CD4-positive, alpha-beta T cell treated with Interleukin-15 for 4 hours (primary cell): ENCODE data around the gene RAPGEF5.

Experiments used
- DNase-seq: peaks from one replicate; pipeline ENCODE4 v3.0.0-alpha.2; 2020; ENCODE audit warnings: low spot score

The RAPGEF5 gene

GRCh38 chr7:22187691-22188348 lies 169.1 kb downstream of the RAPGEF5 start:
- no peak for DNase-seq

DNA sequence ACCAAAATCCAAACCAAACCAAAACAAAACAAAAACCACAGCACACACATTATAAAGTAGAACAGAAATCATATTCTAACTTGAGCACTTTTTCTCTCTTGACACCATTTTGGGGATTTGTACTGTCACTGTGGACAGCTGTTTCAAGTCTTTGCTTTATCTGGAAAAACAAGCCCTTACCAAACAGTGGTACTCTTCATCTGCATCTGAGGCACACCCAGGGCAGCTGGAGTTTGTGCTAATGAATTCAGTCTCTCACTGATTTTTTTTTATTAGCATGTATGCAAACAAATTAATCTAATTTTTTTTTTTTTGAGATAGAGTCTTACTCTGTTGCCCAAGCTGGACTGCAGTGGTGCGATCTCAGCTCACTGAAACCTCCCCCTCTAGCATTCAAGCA lies 171.4 kb downstream of the RAPGEF5 start:
- no peak for DNase-seq

DNA sequence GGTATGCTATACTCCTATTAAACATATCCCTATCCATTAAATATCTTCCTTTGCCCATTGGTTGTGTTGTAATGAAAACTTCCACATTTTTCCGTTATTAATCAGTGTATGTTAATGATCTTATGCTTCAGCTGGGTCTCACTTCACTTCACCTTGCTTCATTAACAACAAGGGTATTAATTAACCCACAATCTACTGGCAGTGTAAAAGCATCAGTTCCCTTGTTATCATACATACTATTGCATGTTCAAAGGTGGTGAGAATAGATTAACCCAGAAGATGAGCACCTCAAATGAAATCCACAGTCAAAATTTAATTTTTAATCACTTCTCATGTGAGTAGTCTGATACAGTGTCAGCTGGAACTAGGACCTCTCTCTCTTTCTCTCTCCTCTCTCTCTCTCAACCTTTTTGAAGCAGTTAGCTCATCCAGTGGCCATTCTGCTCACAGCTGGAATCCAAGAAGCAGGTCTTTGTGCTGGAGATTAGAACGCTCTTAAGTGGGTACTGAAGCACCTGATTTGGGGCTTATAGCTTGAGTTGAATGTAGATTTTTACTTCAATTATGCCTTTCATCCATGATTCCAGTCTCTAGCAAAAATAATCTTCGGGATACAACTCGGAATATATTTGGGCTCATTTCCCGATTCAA lies 172.3 kb downstream of the RAPGEF5 start:
- no peak for DNase-seq

GRCh38 chr7:22183522-22184280 lies 173.3 kb downstream of the RAPGEF5 start:
- no peak for DNase-seq

- no peak for DNase-seq
Observed at GRCh38 chr7:22182149-22182548, 174.8 kb downstream of the RAPGEF5 start.

DNA sequence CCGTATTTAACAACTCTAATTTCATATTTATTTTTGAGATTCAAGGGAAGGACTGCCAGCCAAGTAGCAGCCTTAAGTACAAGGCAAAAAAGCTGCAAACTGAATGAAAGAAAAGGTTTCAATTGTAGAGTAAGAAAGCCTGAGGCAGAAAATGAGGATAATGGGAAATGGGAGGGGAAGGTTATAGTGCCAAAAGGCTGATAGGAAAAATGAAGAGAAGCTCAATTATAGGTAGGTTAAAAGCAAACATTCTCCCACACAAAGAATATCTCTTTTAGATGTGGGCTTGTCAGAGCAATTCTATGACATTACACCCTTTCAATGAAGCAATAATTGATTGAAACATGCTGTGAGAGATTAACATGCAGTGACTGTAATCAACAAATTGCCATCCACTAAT lies 175.3 kb downstream of the RAPGEF5 start:
- DNase-seq, result no peak

DNA sequence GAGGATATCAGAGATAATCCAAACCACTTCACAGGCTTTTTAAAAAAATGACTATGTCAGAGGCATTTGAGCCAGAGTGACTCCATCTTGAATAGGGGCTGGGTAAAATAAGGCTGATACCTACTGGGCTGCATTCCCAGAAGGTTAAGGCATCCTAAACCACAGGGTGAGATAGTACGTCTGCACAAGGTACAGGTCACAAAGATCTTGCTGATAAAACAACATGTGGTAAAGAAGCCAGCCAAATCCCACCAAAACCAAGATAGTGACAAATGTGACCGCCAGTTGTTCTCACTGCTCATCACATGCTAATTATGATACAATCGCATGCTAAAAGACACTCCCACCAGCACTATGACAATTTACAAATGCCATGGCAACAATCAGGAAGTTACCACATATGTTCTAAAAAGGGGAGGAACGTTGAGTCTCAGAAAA lies 177.5 kb downstream of the RAPGEF5 start:
- no peak for DNase-seq

- DNase-seq, result no peak
Observed at GRCh38 chr7:22178735-22179134, 178.2 kb downstream of the RAPGEF5 start.

DNA sequence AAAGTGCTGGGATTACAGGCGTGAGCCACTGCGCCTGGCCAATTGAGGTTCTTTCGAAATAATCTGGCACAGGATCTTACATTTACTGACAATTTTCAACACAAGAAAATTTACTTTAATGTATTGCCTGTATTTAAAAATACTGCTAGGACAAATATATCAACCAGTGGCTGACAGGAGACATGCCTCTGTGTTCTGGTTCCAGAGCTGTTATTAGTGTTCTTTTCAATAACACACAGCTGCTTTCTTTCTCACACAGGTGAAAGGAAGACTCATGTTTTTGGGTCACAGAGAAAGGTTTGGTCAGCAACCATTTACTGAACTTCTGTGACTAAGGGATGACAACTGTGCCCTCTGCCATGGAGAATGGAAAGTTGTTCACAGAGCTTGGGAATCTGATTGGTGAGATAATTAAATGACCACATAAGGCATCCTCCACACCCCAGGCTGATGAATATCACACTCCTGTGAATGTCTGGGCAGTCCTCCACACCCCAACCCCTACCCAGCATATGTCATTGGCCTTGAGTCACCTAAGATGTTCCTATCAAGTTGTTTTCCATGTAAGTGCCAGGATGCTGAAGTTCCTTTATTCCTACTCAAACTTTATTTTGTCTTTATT lies 180.1 kb downstream of the RAPGEF5 start:
- no peak for DNase-seq

- no peak for DNase-seq
Observed at GRCh38 chr7:22174574-22174953, 182.4 kb downstream of the RAPGEF5 start.

DNA sequence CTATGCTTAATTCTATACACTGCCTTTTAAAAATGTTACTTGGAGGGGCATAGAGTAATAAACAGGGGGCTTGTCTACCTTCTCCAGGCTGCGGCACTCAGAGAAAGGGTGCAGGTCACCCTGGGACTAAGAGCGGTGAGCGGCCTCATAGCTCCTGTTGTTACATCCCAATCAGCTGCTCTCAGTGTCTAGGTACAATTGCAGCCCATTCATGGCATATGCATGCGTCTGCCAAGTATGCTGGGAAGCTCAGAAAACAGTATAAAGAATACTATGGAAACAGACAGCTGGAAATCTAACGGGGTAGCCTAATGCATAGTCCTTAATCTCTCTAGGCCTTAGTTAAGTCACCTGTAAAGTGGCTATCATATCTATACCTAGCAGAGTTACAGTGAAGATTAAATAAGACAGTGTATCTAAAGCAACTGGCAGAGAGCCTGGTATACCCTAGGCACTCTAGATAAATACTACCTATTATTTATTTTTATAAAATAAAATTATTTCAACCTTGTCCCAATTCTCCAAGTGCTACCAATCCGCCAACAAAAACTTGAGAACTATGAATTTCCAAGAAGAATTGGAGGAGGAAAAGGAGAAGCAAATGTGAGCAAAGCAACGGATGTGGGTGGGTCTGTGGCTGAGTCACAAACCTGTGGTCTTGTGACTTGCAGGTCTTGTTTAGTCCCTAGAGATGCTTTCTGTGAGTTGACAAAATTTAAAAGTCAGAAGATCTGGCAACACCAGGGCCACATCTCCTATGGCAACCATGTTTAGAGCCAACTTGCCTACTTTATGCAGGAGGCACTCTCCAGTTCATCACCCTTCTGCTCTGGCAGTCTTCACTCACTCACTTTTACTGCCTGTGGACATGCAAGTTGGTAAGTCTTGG lies 183.0 kb downstream of the RAPGEF5 start:
- DNase-seq, result peak; percentile 2

DNA sequence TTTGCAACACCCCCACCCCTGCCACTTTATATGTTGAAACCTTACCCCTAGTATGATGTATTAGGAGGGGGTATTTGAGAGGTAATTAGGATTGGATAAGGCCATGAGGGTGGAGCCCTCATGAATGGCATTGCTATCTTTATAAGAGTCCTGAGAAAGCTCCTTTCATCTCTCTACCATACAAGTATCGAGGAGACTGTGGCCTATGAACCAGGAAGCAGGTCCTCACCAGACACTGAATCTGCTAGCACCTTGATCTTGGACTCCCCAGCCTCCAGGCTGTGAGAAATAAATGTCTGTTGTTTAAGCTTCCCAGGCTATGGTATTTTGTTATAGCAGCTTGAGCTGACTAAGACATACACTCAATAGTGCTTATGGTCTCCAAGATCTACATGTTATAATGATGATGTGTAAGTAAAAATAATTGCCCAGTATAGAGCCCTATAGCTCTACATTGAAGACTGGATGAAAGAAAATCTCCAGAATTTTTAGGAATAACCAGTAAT lies 188.8 kb downstream of the RAPGEF5 start:
- no peak for DNase-seq

DNA sequence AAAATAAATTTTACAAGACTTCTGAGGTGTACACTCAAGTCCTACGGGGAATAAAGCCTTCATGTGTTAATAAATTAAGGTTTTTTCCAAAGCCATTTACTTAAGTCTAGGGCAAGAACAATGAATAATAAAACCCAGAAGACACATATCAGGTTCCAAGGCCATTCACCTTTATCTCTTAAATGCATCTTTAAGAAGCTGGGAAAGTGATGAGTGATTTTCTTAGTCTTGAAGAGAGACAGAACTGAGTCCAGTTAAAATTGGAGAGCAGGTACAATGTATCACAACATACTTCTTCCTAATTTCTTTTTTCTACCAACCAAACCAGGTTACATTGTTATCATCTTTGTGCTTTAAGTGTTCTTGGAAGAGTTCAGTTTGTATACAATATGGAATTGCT lies 189.5 kb downstream of the RAPGEF5 start:
- DNase-seq, result no peak

GRCh38 chr7:22166928-22167327 lies 190.0 kb downstream of the RAPGEF5 start:
- DNase-seq, result no peak

- no peak for DNase-seq
Observed at GRCh38 chr7:22159341-22159740, 197.6 kb downstream of the RAPGEF5 start.

DNA sequence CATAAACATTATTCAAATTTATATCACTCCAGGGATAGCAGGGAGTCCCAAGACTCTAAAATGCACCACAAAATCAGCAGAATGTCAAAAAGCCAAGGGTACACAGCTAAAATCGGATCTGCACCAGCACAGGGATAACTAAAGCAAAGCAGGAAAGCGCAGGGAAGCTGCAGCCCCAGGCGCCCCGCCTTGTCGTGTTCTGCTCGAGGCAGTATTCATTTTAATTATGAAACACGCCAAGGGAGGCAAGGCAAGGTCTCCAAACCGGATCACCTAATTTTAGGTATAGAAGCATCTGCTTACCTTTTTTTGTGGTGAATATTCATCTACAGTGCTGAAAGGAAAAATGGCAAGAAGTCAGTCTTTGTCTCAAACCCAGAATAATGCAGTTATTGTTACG lies 199.4 kb downstream of the RAPGEF5 start:
- no peak for DNase-seq

- no peak for DNase-seq
Observed at GRCh38 chr7:22156205-22156604, 200.7 kb downstream of the RAPGEF5 start.

DNA sequence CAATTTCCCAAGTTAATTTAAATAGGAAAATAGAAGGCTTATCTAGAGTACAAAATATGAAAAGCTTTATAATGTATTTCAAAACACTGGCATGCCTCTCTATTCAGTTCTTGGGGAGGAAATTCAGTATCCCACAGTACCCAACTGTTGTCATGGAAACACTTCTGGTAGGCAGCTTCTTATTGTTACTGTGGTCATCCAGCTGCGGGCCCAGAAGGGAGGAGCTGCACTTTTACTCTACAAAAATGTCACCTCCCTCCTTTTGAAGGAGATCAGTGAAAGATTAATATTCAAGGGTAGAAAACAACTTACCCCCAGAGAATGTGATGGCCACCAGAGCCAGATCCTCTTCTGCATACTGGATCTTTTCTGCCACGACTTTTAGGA lies 202.8 kb downstream of the RAPGEF5 start:
- no peak for DNase-seq

GRCh38 chr7:22153432-22154142 lies 203.4 kb downstream of the RAPGEF5 start:
- no peak for DNase-seq

GRCh38 chr7:22152690-22153089 lies 204.3 kb downstream of the RAPGEF5 start:
- no peak for DNase-seq

- no peak for DNase-seq
Observed at GRCh38 chr7:22151901-22152300, 205.1 kb downstream of the RAPGEF5 start.
